Ovary (tissue), 9 donors: ENCODE measurements around the gene TP63. TPM values are rescaled to one million over a fixed set of nuclear protein-coding genes. Genes with fewer than 3 reads are reported as not detected.

Source experiments
- DNase-seq, 5 donors: peaks; one replicate each; pipeline ENCODE4 v3.0.0-alpha.2; 2019 to 2020
- H3K27ac ChIP-seq, 2 donors: fragments of 200-600 bp; one replicate each; pipeline versions ENCODE4 v1.5.1 to v1.8.0; 2019 to 2022
- H3K27me3 ChIP-seq: fragments of 200-600 bp; one replicate; pipeline ENCODE4 v1.8.0; 2022
- H3K36me3 ChIP-seq: fragments of 200-600 bp; sonication (generic); one replicate; pipeline ENCODE4 v1.5.1; 2019
- H3K4me1 ChIP-seq: one replicate; pipeline ENCODE4 v1.8.1; 2013; ENCODE audit warnings: mild to moderate bottlenecking, moderate library complexity; ENCODE audit not compliant: insufficient read depth
- H3K4me3 ChIP-seq: fragments of 200-600 bp; sonication (generic); one replicate; pipeline ENCODE4 v1.5.1; 2017
- H3K9me3 ChIP-seq, 2 donors: fragments of 200-600 bp in 1 of 2; sonication (generic) in 1 of 2; one replicate each; pipeline versions ENCODE4 v1.5.1 to v1.8.1; 2013 to 2019; ENCODE audit warnings: mild to moderate bottlenecking in 1 of 2, moderate library complexity in 1 of 2
- EP300 ChIP-seq: sonication (generic); formaldehyde crosslinking; IDR thresholded peaks from one replicate; pipeline ENCODE4 v1.6.1; 2017; ENCODE audit warnings: antibody characterized with exemption
- POLR2A ChIP-seq: fragments of 450-650 bp; IDR thresholded peaks from one replicate; pipeline ENCODE4 v1.6.1; 2017; ENCODE audit warnings: antibody characterized with exemption, mild to moderate bottlenecking, moderate library complexity
- WGBS, 3 donors: extraction: QIAGEN DNeasy Blood & Tissue Kit in 1 of 3; methylation state at CpG; one replicate each; pipeline versions ENCODE4 v1.1.5 to v1.1.7; 2013 to 2017; 5-methylcytosine and 5-hydroxymethylcytosine counted together
- intact Hi-C, 4 donors: fragments of 100-400 bp; cut with DNase I; formaldehyde crosslinking; loops; one replicate each; pipeline versions ENCODE4 v1.11.0 to v1.15.1; 2022 to 2023
- polyA plus RNA-seq, 2 donors: library from polyadenylated mRNA; stranded (reverse); fragments of 200-250 nt in 1 of 2; fragments of 350-450 nt in 1 of 2; fragmentation: Illumina TruSeq in 1 of 2; extraction: RNeasy Lipid Tissue Mini Kit (QIAGEN cat#74804) in 1 of 2; gene quantifications; one replicate each; pipeline ENCODE4 v1.2.3, GENCODE V29; 2013 to 2014
- total RNA-seq, 7 donors: library from RNA; depleted of rRNA in 2 of 7; stranded (reverse); fragments of >200 nt in 2 of 7; fragmentation: NEBNext Ultra II Directional in 3 of 7; extraction: Animal tissue kit (Norgen Biotek cat#: 25700) in 3 of 7; gene quantifications; one replicate each; pipeline versions ENCODE4 v1.1.0 to v1.2.4, GENCODE V29; 2016 to 2023
- TF ChIP-seq, protein P1 (sequence below), 3 donors: fragments of 450-650 bp in 2 of 3; fragments of 200-600 bp in 1 of 3; IDR thresholded peaks; one replicate each; pipeline versions ENCODE4 v1.5.1 to v1.8.0; 2016 to 2022; ENCODE audit warnings: antibody characterized with exemption in 3 of 3, mild to moderate bottlenecking in 1 of 3
- donor health status: DM: no; HTN: no; CAD: no; lungs with moderate emphysema.
- donor health status: DM: no; HTN: no; CAD: no.
- donor health status: Bipolar disorder and iron deficiency.
- donor health status: DM: yes; HTN: yes; CAD: no.
- donor health status: DM: no; HTN: no; CAD: no.
- donor health status: DM: yes; HTN: yes; CAD: no.

Gene TP63
- total and polyA plus RNA-seq, 9 donors, result 0.15 to 0.79 (median 0.22) TPM; not detected in 1

DNA sequence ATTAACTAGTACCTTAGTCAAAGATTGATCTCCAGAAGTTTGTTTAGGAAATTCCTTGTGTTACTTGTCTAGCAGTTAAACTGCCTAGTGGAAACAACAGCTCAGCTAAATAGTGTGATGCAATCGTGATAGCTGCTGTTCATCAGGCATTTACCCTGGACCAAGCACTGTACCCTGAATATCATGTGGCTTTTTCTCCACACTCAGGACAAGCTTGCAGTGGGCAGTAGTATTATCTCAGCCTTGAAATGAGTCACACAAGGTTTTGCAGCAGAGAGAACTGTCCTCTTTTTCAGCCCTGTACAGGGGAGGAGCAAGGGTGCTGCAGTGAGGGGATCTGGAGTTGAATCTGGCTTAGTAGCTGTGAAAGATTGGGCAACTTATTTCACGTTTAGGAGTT lies 208.4 kb downstream of the TP63 start:
- Histone ChIP-seq H3K4me1 (no peaks in the 10 kb centered on the region), H3K4me3 (no peak overlapping the region), H3K27me3 (no peaks in the 10 kb centered on the region), H3K27ac (no peak overlapping the region), H3K9me3 (no peaks in the 10 kb centered on the region), H3K36me3 (no peaks in the 10 kb centered on the region)
- intact Hi-C loops, result no loop called here
- DNase-seq, result no peak
- TF ChIP-seq POLR2A (no peak), EP300 (no peak)
- TF ChIP-seq, protein P1, sequence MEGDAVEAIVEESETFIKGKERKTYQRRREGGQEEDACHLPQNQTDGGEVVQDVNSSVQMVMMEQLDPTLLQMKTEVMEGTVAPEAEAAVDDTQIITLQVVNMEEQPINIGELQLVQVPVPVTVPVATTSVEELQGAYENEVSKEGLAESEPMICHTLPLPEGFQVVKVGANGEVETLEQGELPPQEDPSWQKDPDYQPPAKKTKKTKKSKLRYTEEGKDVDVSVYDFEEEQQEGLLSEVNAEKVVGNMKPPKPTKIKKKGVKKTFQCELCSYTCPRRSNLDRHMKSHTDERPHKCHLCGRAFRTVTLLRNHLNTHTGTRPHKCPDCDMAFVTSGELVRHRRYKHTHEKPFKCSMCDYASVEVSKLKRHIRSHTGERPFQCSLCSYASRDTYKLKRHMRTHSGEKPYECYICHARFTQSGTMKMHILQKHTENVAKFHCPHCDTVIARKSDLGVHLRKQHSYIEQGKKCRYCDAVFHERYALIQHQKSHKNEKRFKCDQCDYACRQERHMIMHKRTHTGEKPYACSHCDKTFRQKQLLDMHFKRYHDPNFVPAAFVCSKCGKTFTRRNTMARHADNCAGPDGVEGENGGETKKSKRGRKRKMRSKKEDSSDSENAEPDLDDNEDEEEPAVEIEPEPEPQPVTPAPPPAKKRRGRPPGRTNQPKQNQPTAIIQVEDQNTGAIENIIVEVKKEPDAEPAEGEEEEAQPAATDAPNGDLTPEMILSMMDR (IDR thresholded peaks at IDR 0.05), result no peak
- whole genome bisulfite sequencing, 3 donors, result 49 to 60% (median 51%) methylated on average over 2 of the region's 2 CpGs

DNA sequence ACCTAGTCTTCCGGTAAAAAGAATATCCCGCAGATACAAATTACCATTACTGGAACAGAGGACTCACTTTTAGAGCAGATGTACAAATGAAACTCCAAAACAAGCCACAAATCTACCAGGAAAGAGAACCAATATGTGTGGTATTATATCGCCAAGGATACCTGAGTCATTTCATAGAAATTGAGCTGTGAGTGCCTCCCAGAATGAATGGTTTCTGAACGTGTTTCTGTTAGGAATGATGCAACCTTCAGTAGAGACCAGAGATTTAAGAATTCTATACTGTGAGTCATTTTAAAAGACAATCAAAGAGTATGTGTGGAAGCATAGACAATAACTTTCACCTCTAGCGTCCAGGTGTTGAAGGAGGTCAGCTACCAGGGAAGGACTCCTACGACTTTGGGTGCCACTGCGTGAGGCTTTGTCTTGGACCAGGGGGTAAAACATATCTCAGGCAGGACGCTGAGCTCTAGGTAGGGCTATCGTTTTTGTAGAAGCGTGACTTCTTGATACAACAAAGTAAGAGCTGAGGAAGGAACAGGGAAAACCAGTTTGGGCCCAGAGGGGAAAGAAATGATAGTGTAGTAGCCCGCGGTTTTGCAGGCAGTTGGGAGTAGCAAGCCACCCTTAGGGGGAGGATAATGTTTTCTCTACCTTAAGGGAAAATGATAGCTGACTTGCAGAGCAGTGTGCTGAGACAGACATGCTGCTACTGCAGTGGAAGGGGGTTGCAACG lies 210.4 kb downstream of the TP63 start:
- no peak overlapping the region for H3K4me3 ChIP-seq
- no peaks in the 10 kb centered on the region for H3K4me1 ChIP-seq
- H3K27ac ChIP-seq, result no peak overlapping the region
- no peaks in the 10 kb centered on the region for H3K9me3 ChIP-seq
- 71 to 86% (median 82%) methylated on average over 13 of the region's 13 CpGs for WGBS, 3 donors
- intact Hi-C loops, result no loop called here
- no peaks in the 10 kb centered on the region for H3K36me3 ChIP-seq
- TF ChIP-seq EP300, result no peak
- TF ChIP-seq POLR2A, result no peak
- TF ChIP-seq, protein P1 (IDR thresholded peaks at IDR 0.05), result no peak
- DNase-seq, result no peak
- H3K27me3 ChIP-seq, result no peaks in the 10 kb centered on the region

DNA sequence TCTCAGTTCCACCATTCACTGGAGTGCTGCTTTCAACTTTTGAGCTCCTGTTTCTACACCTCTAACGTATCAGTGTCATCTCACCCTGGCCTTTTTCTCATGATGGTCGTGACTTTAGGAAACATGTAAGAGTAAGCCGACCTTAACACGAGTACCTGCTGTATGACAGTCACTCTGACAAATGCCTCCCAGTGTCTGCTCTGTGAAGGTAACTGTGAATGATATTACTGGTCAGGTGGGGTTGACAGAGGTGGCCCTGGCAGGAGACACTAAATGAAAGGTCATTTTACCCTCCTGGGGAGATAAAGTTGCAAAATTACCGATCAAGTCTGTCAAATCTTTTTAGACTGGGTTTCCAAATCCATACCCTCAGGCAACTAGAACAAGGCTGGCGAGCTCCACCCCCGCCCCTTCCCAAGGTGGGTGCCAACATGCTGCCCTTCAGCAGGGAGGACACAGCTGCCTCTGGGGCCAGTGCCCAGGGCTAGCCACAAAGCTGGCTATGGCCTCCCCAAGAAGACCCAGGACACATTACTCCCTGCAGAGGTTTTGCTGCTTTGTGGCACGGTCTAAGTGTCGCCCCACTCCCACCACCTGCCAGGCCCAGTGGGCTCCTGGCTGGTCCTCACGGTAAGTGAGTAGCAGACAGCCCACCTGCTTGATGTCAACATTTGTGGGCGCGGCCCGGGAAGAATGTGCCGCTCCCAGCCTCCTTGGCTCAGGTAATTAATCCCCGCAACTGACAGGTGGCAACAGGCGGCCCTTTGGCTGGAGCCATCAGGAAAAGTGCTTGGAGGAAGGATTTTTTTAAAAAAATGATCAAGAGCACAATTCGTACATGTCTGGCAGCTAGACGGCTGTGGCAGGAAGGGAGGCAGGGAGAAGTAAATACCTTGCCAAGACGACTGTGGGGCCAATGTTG lies 211.8 kb downstream of the TP63 start:
- no peak overlapping the region for H3K27ac ChIP-seq
- 77 to 83% (median 79%) methylated on average over 18 to 19 of the region's 19 CpGs for WGBS, 3 donors
- DNase-seq, result no peak
- TF ChIP-seq EP300 (no peak), POLR2A (no peak)
- TF ChIP-seq, protein P1 (IDR thresholded peaks at IDR 0.05), result no peak
- H3K4me3 ChIP-seq, result no peak overlapping the region
- intact Hi-C loops, result no loop called here
- H3K4me1 ChIP-seq, result no peaks in the 10 kb centered on the region
- no peaks in the 10 kb centered on the region for H3K36me3 ChIP-seq
- H3K27me3 ChIP-seq, result no peaks in the 10 kb centered on the region
- no peaks in the 10 kb centered on the region for H3K9me3 ChIP-seq

DNA sequence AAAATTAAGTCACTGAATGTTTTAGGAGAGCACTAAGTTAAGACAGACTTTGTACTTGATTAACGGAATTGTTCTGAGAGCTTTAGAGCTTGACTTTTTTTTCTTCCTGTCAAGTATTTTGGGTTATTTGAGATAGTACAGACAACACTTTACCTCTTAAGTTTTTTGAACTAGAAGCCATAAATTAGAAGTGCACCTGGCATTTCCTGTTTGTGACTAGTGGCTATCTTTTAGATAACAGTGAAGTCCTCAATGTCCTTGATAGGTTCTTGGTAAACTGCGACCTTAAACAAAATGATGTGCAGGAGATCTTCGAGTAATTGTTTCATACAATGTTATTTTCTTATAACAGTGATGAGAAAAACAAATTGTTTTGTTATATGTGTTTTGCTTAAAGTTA lies 213.9 kb downstream of the TP63 start:
- H3K9me3 ChIP-seq, result no peaks in the 10 kb centered on the region
- 18 to 24% (median 22%) methylated on average over 3 of the region's 3 CpGs for WGBS, 3 donors
- no peaks in the 10 kb centered on the region for H3K36me3 ChIP-seq
- intact Hi-C loops, result no loop called here
- H3K4me1 ChIP-seq, result no peaks in the 10 kb centered on the region
- no peak for TF ChIP-seq POLR2A
- TF ChIP-seq, protein P1 (IDR thresholded peaks at IDR 0.05), result no peak
- no peak for TF ChIP-seq EP300
- H3K27ac ChIP-seq, result no peak overlapping the region
- H3K4me3 ChIP-seq, result no peak overlapping the region
- DNase-seq, result no peak
- H3K27me3 ChIP-seq, result no peaks in the 10 kb centered on the region
